DND-41 (cell line): ENCODE data around the gene RAPGEF1.

ENCODE experiments used
- ATAC-seq: fragments of 200-7000 bp; cut with Tn5 transposase; 3 replicates; pipeline ENCODE4 v1.9.1; 2021; ENCODE audit warnings: low read depth; ENCODE audit not compliant: insufficient read depth
- DNase-seq: peaks from one replicate; pipeline ENCODE4 v3.0.0-alpha.2; 2020
- H2AFZ ChIP-seq: 2 replicates; pipeline ENCODE4 v1.6.0; 2012; ENCODE audit warnings: low read depth, low read length
- H3K27ac ChIP-seq: 2 replicates; pipeline ENCODE4 v1.5.1; 2012; ENCODE audit warnings: low read length, inconsistent platforms
- H3K27me3 ChIP-seq: fragments of 200-600 bp; sonication (generic); 2 replicates; pipeline ENCODE4 v1.6.0; 2012; ENCODE audit warnings: low read length, mild to moderate bottlenecking, inconsistent platforms; ENCODE audit not compliant: insufficient read depth, poor library complexity
- H3K36me3 ChIP-seq: 2 replicates; pipeline ENCODE4 v1.5.1; 2012; ENCODE audit warnings: low read length, inconsistent platforms; ENCODE audit not compliant: insufficient read depth
- H3K4me1 ChIP-seq: 2 replicates; pipeline ENCODE4 v1.5.1; 2012; ENCODE audit warnings: mild to moderate bottlenecking, low read length; ENCODE audit not compliant: insufficient read depth
- H3K4me2 ChIP-seq: 2 replicates; pipeline ENCODE4 v1.6.0; 2012; ENCODE audit warnings: mild to moderate bottlenecking, moderate library complexity, low read length, inconsistent platforms; ENCODE audit not compliant: insufficient read depth
- H3K4me3 ChIP-seq, 2 experiments: fragments of 200-600 bp in 1 of 2; shearing (Covaris generic) in 1 of 2; 2 replicates each; pipeline ENCODE4 v1.5.1; 2012 to 2016; ENCODE audit warnings: inconsistent platforms in 2 of 2, low read length in 2 of 2, mild to moderate bottlenecking in 2 of 2, low read depth in 1 of 2, moderate library complexity in 1 of 2
- H3K79me2 ChIP-seq: 2 replicates; pipeline ENCODE4 v1.6.0; 2012; ENCODE audit warnings: low read length, inconsistent platforms; ENCODE audit not compliant: insufficient read depth
- H3K9ac ChIP-seq: 2 replicates; pipeline ENCODE4 v1.6.0; 2012; ENCODE audit warnings: low read depth, mild to moderate bottlenecking, inconsistent platforms, low read length, moderate library complexity
- H3K9me3 ChIP-seq: 2 replicates; pipeline ENCODE4 v1.5.1; 2012; ENCODE audit warnings: low read length, moderate library complexity, mild to moderate bottlenecking, inconsistent platforms; ENCODE audit not compliant: insufficient read depth, severe bottlenecking
- H4K20me1 ChIP-seq: 2 replicates; pipeline ENCODE4 v1.6.0; 2012; ENCODE audit warnings: low read length; ENCODE audit not compliant: insufficient read depth
- EZH2 ChIP-seq: IDR thresholded peaks from 3 replicates; pipeline ENCODE4 v1.6.1; 2012; ENCODE audit warnings: borderline replicate concordance, low read depth, mild to moderate bottlenecking, moderate library complexity, low read length, inconsistent platforms; ENCODE audit not compliant: severe bottlenecking
- TF ChIP-seq, protein P1 (sequence below): IDR thresholded peaks from 2 replicates; pipeline ENCODE4 v1.5.1; 2012; ENCODE audit warnings: borderline replicate concordance, low read length, moderate library complexity, mild to moderate bottlenecking; ENCODE audit not compliant: poor library complexity, severe bottlenecking; ENCODE audit errors: extremely low read depth

RAPGEF1 gene

GRCh38 chr9:131651160-131651559 lies 88.7 kb downstream of the RAPGEF1 start:
- no peaks in the 10 kb centered on the region for H3K4me1 ChIP-seq
- no peak for ATAC-seq
- peaks cover 21% of the 10 kb centered on the region; the same call in 1 of the 2 replicates for H4K20me1 ChIP-seq
- no peaks in the 10 kb centered on the region for H3K9me3 ChIP-seq
- H3K79me2 ChIP-seq: peaks cover 11% of the 10 kb centered on the region
- H3K27me3 ChIP-seq: no peaks in the 10 kb centered on the region
- no peak for DNase-seq
- peaks cover 4% of the 10 kb centered on the region; the same call in 1 of the 2 replicates for H3K36me3 ChIP-seq
- H3K4me3 ChIP-seq: no peak overlapping the region
- H3K4me2 ChIP-seq: no peak overlapping the region
- TF ChIP-seq EZH2: no peak
- TF ChIP-seq, protein P1, sequence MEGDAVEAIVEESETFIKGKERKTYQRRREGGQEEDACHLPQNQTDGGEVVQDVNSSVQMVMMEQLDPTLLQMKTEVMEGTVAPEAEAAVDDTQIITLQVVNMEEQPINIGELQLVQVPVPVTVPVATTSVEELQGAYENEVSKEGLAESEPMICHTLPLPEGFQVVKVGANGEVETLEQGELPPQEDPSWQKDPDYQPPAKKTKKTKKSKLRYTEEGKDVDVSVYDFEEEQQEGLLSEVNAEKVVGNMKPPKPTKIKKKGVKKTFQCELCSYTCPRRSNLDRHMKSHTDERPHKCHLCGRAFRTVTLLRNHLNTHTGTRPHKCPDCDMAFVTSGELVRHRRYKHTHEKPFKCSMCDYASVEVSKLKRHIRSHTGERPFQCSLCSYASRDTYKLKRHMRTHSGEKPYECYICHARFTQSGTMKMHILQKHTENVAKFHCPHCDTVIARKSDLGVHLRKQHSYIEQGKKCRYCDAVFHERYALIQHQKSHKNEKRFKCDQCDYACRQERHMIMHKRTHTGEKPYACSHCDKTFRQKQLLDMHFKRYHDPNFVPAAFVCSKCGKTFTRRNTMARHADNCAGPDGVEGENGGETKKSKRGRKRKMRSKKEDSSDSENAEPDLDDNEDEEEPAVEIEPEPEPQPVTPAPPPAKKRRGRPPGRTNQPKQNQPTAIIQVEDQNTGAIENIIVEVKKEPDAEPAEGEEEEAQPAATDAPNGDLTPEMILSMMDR: no peak
- no peak overlapping the region for H2AFZ ChIP-seq
- no peak overlapping the region for H3K27ac ChIP-seq
- H3K9ac ChIP-seq: no peak overlapping the region

GRCh38 chr9:131650254-131650653 lies 89.6 kb downstream of the RAPGEF1 start:
- no peak overlapping the region for H3K27ac ChIP-seq
- DNase-seq (no peak), ATAC-seq (no peak)
- H3K4me1 ChIP-seq: no peaks in the 10 kb centered on the region
- no peak overlapping the region for H3K4me2 ChIP-seq
- no peak overlapping the region for H2AFZ ChIP-seq
- H3K36me3 ChIP-seq: peaks cover 4% of the 10 kb centered on the region; the same call in 1 of the 2 replicates
- peaks cover 10% of the 10 kb centered on the region for H3K79me2 ChIP-seq
- H3K27me3 ChIP-seq: no peaks in the 10 kb centered on the region
- no peak overlapping the region for H3K9ac ChIP-seq
- TF ChIP-seq, protein P1: no peak
- no peak for TF ChIP-seq EZH2
- H3K9me3 ChIP-seq: no peaks in the 10 kb centered on the region
- H3K4me3 ChIP-seq: no peak overlapping the region
- H4K20me1 ChIP-seq: peaks cover 14% of the 10 kb centered on the region; the same call in 1 of the 2 replicates

DNA sequence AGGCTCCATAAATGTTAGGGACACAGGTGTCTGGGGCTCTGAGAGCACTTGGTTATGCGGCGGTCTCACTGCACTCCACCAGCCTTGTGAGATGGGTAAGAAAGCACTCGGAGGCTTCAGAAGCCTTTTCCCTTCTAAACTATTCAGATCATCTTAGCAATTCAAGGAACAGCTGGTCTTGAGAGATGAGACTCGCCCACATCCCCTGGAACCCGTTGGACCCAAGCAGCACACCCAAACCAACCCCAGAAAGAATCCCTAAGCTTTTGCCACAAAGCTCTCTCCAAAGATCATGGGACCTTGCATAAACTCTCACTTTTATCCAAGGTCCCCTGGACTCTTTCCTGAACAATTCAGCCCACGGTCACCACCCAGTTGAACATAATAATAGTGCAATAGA lies 90.2 kb downstream of the RAPGEF1 start:
- Histone ChIP-seq H3K4me2 (no peak overlapping the region), H3K9me3 (no peaks in the 10 kb centered on the region), H2AFZ (no peak overlapping the region), H3K36me3 (peaks cover 4% of the 10 kb centered on the region; the same call in 1 of the 2 replicates), H3K27ac (no peak overlapping the region), H4K20me1 (peaks cover 10% of the 10 kb centered on the region; the same call in 1 of the 2 replicates), H3K4me1 (no peaks in the 10 kb centered on the region), H3K4me3 (no peak overlapping the region), H3K27me3 (no peaks in the 10 kb centered on the region), H3K9ac (no peak overlapping the region), H3K79me2 (peaks cover 7% of the 10 kb centered on the region)
- no peak for TF ChIP-seq EZH2
- TF ChIP-seq, protein P1: no peak
- DNase-seq: no peak
- ATAC-seq: no peak
